ENCODE measurements around the gene DNAJC1.

Gene DNAJC1

DNA sequence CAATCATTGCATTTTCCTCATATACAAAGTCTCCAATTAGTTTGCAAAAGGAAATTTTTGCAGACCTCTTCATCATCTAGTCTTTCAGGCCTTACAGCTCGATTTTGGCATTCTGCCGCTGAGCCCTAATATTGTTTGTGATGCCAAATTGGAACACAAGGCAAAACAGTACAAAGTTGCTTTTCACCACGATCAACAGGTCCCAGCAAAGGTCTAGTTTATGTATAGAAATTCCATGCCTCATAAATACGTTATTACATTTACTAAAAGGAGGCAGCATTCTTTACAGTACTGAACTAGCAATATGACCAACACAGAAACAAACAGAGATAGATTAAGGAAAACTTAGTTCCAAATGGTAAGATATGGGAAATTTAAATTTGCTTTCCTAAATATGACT lies 7.0 kb upstream of the DNAJC1 start:
- no peak for DNase-seq (ENCODE audit: low spot score)

DNA sequence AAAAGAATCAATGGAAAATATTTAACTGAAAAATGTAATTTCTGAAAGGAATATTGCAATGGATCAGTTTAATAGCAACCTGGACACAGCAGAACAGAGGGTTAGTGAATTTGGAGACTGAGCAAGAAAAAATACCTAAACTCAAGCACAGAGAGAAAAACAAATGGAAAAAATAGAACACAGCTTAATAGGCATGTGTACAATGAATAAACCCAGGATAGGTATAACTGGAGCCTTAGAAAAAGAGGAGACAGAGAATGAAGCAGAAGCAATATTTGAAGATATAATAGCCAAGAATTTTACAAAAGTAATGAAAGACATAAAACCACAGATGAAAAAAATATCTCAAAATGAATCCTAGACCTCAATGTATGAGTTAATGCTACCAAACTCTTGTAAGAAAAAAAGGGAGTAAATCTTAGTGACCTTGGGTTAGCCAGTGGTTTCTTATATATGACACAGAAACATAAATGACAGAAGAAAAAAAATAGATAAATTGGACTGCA lies 2.9 kb upstream of the DNAJC1 start:
- no peak for DNase-seq (ENCODE audit: low spot score)

DNA sequence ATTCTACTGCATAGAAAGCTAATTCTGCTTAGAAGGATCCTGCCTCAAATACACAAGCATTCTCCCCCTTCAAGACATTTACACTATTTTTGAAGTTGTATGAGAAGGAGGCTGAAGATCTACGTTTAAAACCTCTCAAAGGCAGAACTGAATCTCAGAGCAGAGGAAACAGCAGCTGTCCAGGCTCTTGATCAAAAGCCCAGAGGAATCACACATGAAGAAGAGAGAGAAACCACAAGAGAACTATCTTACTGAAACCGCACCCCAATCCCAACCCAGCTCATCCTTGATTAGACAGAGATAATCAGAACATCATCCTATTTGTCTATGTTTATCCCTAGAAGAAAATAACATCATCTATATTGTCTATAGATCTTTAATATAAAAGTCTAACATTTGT lies 2.2 kb upstream of the DNAJC1 start:
- no peak for DNase-seq (ENCODE audit: low spot score)

DNA sequence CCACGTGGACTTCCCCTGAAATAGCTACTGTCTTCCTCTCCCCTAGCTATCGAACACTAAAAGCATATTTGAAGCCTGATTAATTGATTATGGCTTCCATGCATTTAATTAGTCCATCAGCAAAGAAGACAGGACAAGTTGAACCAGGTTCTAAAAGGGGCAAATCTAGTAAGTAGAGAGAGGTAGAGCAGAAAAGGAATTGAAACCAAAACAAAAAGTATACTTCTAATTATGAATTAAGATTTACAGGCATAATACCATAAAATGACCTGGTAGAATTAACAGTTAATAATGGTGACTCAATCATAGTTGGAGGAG lies 393 bp upstream of the DNAJC1 start:
- DNase-seq (ENCODE audit: low spot score), result no peak

DNA sequence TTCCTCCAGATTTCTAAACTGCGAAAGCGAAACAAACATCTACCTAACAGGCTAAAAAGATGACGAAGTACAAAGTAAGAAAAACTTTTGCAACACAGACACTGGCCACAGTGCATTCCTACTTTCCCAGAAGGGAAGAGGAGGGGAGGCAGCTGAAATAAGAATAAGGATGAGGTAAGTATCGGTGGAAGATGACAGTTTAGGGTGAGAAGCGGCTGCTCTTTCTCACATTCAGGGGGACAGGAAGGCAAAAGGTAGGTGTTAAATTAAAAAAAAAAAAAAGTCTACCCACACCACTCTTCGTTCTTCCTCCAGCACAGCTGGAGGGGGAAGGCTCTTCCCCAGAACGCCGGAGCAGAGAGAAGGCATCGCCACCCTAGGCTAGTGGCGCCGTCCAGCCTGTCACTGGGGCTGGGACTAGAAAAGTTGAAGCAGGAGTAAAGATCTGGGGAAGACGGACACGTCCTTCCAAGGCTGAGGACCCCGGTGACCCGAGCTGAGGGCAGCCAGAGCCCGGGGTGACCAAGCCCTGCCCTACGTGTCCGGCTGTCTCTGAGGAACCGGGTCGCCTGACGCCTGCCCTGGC lies 846 bp downstream of the DNAJC1 start:
- DNase-seq (ENCODE audit: low spot score), result no peak

DNA sequence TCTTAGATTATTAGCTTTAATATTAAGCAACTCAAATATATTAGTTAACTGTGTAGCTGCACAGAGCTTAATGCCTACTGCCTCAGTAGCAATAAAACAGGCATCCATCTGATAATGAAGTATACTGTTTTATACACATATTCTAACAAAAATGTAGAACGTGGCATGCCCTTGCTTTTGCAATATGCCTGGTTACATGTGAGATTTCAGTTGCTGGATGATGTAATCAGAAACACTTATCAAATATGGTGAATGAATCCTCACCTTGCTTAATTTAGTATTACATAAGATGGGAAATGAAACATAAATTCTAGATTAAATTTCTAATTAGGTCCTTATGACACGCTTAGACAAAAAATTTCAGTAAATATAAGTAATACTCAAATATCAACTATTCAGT lies 8.0 kb downstream of the DNAJC1 start:
- DNase-seq (ENCODE audit: low spot score), result no peak

DNA sequence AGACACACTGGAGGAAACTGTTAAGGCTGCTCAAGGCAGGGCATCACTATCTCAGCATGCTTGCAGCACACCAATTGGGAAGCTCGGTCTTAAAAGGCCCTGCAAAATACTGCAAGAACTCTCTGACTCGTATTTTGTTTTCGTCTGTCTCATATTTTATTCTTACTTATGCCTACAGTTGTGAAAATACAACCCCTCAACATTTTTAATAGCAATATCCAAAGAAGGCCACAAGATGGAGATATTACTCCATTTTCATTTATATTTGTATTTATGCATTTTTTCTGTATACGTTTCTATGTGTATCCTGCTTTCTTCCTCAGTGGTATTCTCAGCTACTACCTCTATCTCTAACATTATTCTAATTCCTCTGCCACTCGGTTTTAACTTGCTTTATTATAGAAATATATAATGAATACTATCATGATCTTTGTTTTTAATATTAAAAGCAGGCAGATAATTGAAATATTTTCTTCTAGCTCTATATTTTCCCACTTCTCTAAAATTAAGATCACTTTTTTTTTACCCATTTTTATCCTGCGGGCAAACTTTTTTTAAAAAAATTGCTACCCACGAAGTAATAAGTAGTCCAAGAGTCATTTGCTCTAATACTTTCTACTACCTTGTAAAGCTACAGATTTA lies 10.0 kb downstream of the DNAJC1 start:
- peak; percentile 60 for DNase-seq (ENCODE audit: low spot score)

DNA sequence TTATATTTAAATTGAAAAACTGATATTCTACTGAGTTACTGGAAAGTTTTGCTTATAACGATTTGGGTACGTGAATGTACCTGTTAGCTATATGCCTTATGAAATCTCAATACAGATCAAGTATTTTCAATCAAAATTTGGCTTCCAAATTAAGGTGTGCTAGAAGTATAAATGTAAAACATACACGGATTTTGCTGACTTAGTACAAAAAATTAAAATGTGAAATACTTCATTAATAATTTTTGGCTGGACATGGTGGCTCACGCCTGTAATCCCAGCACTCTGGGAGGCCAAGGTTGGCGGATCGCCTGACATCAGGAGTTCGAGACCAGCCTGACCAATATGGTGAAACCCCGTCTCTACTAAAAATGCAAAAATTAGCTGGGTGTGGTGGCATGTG lies 11.7 kb downstream of the DNAJC1 start:
- no peak for DNase-seq (ENCODE audit: low spot score)

DNA sequence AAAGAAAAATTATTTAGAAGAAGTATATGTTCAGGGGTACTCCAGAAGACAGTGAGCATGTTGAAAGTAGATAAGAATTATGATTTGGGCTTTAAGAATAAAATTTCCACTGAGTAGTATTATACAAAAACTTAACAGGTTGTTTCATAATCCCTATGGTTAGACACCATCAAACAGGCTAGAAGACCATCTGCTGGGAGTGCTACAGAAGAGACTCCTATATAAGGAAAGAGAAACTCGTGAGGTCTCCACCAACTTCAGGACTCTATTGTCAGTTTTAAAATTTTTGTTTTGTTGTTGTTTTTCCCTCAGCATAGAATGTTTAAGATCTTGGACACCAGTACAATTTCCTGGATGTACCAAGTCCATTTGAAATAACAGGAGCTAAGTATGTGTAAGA lies 13.1 kb downstream of the DNAJC1 start:
- no peak for DNase-seq (ENCODE audit: low spot score)

DNA sequence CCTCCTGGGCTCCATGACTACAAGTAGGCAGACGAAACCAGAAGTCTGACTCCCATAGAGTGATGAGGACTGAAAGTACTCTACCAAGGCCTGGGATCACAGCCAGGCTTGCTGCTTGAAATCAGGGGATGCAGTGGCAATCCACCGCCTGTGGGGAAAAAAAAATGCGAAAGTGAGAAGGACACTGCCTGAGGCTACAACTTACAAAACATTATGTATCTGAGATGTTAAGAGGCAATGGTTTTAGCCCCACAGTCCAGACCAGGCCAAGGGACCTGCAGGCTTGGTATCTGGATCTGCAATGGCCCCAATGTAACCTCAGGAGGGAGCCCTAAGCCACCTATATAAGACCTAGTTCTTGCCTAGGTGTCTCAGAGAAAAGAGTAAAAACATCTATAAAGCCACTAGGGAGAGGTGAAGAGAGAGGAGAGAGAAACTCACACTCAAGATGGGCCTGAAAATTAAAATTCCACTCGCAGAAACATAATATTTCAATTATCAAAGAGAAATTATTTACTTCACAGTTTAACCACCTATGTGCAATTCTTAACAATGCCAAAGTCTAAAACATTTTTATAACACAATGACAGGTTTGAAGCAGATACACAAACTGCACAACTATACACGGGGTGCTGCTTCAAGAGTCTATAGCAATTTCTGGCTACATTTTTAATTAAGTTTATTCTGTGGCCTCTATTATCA lies 13.9 kb downstream of the DNAJC1 start:
- peak; percentile 77 for DNase-seq (ENCODE audit: low spot score)

DNA sequence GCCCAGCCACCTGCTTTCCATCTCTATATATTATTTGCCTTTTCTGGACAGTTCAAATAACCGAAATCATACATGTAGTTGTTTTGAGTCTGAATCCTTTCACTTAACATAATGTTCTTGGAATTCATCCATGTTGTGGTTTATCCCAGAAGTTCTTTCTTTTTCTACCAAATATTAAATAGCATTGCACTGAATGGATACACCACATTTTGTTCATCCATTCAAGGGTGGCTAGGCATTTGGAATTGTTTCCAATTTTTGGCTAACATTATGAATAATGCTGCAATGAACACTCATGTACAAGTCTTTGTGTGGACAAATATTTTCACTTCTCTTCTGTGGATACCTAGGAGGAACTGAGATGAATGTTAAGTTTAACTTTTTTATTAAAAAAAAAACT lies 18.0 kb downstream of the DNAJC1 start:
- DNase-seq (ENCODE audit: low spot score), result no peak

DNA sequence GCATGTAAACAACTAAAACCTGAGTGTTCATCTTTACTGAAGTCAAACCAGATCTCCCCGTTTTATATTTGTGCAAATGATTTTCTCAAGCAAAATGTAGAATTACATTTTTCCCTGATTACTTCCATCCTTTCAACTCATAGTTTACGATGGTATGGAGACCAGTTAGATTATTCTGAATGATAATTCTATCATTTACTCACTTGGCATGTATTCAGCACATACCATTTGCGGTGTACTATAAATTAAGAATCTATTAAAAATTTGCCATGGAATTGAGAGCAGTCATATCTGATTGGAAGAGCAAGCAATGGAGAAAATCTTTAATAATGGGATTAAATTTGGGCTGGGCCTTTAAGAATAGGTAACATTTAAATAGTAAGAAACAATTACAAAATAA lies 22.4 kb downstream of the DNAJC1 start:
- no peak for DNase-seq (ENCODE audit: low spot score)

DNA sequence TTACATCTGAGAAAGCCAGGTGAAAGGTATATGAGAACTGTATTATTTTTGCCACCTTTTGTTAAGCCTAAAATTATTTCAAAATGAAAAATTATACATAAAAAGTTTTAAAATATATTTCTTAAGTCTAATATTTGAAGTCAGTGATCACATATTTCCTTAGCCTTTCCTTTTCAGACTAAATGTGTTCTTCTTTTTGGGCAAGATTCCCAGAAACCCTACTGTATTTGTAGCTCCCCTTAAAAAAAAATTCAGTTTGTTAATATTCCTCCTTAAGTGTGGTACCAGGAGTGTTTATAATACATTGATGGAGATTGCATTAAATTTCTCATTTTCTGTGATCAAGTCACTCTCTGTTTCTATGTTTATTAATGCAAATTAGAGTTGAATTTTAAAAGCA lies 22.8 kb downstream of the DNAJC1 start:
- DNase-seq (ENCODE audit: low spot score), result no peak

DNA sequence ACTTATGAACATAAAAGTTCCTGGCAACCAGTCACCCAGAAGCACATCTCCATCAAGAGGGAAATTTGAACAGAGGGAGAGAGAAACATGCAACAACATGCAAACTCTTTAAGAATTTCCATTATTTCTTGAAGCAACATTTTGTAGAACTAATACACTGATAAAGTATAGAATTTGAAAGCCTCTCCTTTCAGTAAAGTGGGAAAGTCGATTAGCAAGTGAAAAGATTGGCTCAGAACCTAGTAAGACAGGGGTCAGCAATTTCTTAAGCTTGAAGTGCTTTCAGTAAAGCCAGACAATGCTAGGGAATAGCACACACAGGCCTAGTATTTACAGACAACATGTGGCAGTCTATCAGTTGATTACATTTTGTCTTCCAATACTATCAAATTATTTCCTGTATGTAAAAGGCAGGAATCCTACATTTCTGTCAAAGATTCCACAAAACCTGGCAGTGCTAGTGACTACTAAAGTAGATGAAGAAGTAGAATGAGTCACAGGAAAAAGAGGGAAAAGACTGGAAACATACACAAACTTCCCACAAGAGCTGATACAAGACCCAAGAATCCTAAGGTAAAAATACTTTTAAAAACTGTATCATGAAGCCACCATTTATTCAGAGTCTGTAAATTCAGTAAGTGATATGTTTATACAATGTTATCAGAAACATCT lies 25.2 kb downstream of the DNAJC1 start:
- no peak for DNase-seq (ENCODE audit: low spot score)

DNA sequence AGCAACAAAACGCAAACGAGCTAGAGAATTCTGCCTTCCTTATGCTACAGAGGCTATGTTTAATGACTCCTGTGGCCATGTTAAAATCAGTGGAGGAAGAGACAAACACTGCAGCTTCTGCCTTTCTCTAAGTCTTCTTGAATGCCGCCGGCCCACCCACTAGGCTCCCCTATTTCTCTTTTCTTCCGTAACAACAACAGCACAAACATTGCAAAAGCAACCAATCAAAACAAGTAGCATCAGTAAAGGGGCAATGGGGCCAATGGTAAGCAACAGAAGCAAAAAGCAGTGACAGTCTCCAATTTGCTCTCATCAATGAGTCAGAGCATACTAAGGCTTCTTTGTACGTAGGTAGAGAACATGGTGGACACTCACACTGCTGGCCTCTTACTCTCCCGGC lies 26.8 kb downstream of the DNAJC1 start:
- DNase-seq (ENCODE audit: low spot score), result peak; percentile 83

DNA sequence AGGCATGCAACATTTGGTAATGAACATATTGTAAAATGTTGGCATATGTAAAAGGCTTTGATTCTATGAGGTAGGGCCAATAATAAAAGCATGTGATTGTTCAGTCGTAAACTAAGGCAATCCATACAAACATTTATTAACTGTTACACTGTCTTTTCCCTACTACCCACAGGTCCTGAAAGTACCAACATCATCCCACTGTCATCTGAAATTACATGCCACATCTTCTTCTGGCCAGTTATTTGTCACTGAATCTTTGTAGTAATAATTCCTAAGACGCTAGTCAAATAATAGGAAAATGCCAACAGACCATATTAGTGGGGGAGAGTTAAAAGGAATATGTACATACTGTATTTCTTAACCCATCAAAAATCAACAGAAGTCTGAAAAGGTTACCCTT lies 27.2 kb downstream of the DNAJC1 start:
- peak; percentile 54 for DNase-seq (ENCODE audit: low spot score)

DNA sequence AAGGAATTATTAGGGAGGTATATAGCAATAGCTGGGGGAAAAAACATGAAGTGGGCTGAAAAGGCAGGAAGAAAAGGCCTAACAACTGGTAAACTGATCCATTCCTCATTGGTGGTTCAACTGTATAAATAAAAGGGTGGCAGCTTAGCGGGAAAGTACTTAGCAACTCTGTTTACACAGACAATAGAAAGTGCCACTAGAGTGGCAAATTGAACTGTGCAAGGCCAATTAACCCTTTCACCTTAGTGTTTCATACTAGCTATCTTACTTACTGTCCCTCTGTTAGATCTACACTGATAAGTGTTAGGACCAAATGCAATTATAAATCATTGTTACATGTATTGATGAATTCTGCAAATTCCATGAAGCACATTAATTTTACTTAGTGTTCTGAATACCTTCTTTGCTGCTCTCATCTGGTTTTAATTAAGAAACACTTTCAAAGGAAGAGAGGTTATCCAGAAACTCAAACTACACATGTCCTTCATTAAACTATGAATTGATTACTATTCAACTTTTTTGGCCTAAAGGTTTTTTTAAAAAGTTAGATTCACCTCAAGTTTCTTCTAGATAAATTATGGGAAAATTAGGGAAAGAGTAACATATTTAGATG lies 28.0 kb downstream of the DNAJC1 start:
- DNase-seq (ENCODE audit: low spot score), result peak; percentile 46

DNA sequence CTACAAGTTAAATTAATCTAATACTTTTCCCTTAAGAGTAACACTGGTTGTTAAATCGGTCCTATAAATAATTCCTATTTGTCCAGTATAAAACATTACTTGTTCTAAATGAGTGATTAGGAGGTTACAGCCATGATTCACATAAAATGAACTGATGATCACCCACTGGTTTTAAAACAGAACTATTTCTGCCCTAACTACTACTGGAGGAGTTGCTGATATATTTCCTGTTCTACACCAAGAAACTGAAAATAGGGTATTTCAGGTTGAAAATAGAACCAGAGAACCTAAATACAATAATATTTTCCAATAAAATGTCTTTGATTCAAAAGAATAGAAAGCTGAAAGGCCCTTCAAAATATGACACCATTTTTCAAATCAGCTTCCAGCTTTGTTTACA lies 30.9 kb downstream of the DNAJC1 start:
- no peak for DNase-seq (ENCODE audit: low spot score)

DNA sequence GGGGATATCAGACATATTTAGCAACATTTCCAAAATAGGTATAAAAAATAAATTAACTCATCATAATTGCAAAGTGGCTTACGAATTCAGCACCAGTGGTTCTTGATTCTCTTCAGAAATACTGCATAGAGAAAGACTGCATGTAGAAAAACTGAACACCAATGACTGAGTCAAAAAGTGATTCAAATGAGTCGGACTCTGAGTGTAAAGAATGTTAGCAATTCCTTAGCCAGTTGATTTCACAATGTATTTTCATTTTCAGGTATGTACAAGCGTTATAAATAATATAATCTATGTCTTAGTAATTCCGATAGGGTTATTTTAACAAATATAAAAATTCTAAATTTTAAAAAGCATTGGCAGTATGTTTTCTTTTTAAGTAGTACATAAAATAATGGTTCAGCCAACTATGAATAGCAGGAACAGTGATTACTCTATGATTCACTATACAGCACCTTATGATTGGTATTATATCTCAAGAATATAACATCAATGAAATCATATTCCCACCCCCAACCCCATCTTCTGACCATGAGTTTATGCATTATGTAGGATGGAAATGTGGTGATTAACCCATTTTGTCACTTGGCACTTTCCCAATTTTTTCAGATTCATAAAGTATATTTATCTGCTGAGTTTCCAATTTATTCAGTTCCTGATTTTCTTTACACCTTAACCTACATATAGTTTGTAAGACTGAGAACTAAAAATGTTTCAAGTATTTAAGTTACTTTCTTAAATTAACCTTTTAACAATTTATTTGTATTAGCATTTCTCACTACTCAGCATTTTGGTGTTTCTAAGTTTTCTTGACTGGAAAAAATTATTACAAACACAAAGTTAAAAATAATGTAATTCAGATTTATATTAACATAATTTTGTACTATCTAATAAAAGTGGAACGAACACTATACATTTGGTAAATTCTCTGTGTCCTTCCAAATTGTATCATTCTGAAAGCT lies 33.9 kb downstream of the DNAJC1 start:
- no peak for DNase-seq (ENCODE audit: low spot score)

DNA sequence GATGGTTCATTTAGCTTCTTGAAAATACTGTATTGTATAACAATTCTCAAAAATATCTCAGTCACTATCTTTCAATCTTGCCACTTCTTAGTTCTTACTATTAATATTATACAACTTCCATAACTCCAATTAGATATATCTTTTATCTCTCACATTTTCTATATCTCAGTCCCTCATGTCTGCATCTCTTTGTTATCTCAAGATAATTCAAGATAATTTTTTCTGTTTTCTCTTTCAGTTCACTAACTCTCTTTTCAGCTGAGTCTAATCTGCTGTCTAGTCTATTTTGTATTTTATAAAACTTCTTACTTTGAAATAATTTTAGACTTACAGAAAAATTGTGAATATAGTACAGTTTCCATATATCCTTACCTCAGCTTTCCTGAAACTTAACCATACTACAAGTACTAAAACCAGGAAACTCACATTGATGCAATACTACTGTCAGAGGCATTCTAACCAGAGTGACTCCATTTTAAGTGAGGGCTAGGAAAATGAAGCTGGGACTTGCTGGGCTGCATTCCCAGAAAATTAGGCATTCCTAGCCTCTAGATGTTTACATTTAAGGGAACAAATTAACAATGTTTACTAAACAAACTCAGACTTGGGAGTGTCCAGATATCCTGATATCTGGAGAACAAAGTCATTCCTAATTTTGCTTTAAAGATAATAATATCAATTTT lies 38.4 kb downstream of the DNAJC1 start:
- no peak for DNase-seq (ENCODE audit: low spot score)

DNA sequence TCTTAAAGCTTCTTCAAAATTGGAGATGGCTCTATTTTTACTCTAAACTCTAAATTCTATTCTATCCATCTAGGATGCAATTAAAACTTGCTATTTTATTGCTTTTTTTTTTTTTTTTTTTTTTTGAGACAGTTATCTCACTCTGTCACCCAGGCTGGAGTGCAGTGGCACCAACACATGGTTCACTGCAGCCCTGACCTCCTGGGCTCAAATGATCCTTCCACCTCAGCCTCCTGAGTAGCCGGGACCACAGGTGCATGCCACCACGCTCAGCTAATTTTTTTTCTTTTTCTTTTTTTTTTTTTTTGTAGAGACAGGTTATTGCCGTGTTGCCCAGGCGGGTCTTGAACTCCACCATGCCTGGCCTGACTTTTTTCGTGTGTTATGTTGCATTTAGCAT lies 41.2 kb downstream of the DNAJC1 start:
- no peak for DNase-seq (ENCODE audit: low spot score)
